WTC11 (cell line): Measurements from ENCODE around the gene FLT3LG.

ENCODE experiments used
- ATF2 ChIP-seq: sonication (generic); formaldehyde crosslinking; IDR thresholded peaks from 2 replicates; pipeline ENCODE4 v1.8.1; 2022; ENCODE audit warnings: low read depth, missing genetic modification reagents, borderline replicate concordance
- ATF3 ChIP-seq: sonication (generic); formaldehyde crosslinking; conservative IDR thresholded peaks from 2 replicates; pipeline ENCODE4 v1.8.1; 2022; ENCODE audit warnings: mild to moderate bottlenecking, missing genetic modification reagents
- ATF6 ChIP-seq: sonication (generic); formaldehyde crosslinking; IDR thresholded peaks from 2 replicates; pipeline ENCODE4 v1.8.1; 2023; ENCODE audit warnings: mild to moderate bottlenecking, missing genetic modification reagents
- CTCF ChIP-seq: fragments of 200-600 bp; IDR thresholded peaks from 2 replicates; pipeline ENCODE4 v1.8.0; 2022; ENCODE audit warnings: antibody characterized with exemption
- ESRRA ChIP-seq: sonication (generic); formaldehyde crosslinking; IDR thresholded peaks from 2 replicates; pipeline ENCODE4 v1.8.1; 2022; ENCODE audit warnings: mild to moderate bottlenecking, missing genetic modification reagents, borderline replicate concordance
- FOXK1 ChIP-seq: sonication (generic); formaldehyde crosslinking; IDR thresholded peaks from 2 replicates; pipeline ENCODE4 v1.8.0; 2022; ENCODE audit warnings: mild to moderate bottlenecking, moderate library complexity, missing genetic modification reagents
- NFATC4 ChIP-seq: fragments of 250-450 bp; sonication (Bioruptor Pico); IDR thresholded peaks from 2 replicates; pipeline ENCODE4 v1.9.0; 2021; ENCODE audit warnings: mild to moderate bottlenecking
- SMAD4 ChIP-seq: sonication (generic); formaldehyde crosslinking; IDR thresholded peaks from 2 replicates; pipeline ENCODE4 v1.8.0; 2022; ENCODE audit warnings: mild to moderate bottlenecking, missing genetic modification reagents
- SP1 ChIP-seq: sonication (generic); formaldehyde crosslinking; conservative IDR thresholded peaks from 2 replicates; pipeline ENCODE4 v1.8.1; 2022; ENCODE audit warnings: missing genetic modification reagents
- STAT6 ChIP-seq: sonication (generic); formaldehyde crosslinking; conservative IDR thresholded peaks from 2 replicates; pipeline ENCODE4 v1.8.1; 2023; ENCODE audit warnings: mild to moderate bottlenecking, low read depth, missing genetic modification reagents, moderate library complexity
- TCF7 ChIP-seq: sonication (generic); formaldehyde crosslinking; IDR thresholded peaks from 2 replicates; pipeline ENCODE4 v1.8.0; 2022; ENCODE audit warnings: mild to moderate bottlenecking, low read depth, missing genetic modification reagents, moderate library complexity
- ZNF281 ChIP-seq: sonication (generic); formaldehyde crosslinking; IDR thresholded peaks from 2 replicates; pipeline ENCODE4 v1.8.0; 2023; ENCODE audit warnings: mild to moderate bottlenecking, missing genetic modification reagents
- ZNF532 ChIP-seq: fragments of 250-450 bp; sonication (Bioruptor Pico); IDR thresholded peaks from 2 replicates; pipeline ENCODE4 v1.9.0; 2021; ENCODE audit warnings: mild to moderate bottlenecking, borderline replicate concordance

- no peak for TF ChIP-seq TCF7
- TF ChIP-seq ZNF281 (CRISPR knock-in tag), result no peak
- TF ChIP-seq ATF6 (CRISPR knock-in tag), result no peak
- no peak for TF ChIP-seq STAT6 (CRISPR knock-in tag)
- TF ChIP-seq CTCF, result no peak
- TF ChIP-seq ATF2 (CRISPR knock-in tag), result no peak
- TF ChIP-seq SP1 (CRISPR knock-in tag), result no peak
- TF ChIP-seq NFATC4 (CRISPR knock-in tag), result no peak
- TF ChIP-seq FOXK1 (CRISPR knock-in tag), result no peak
- no peak for TF ChIP-seq ATF3 (CRISPR knock-in tag)
- no peak for TF ChIP-seq ESRRA (CRISPR knock-in tag)
- TF ChIP-seq SMAD4 (CRISPR knock-in tag), result no peak
- TF ChIP-seq ZNF532 (CRISPR knock-in tag), result no peak
These were observed 17.2 kb downstream of the FLT3LG start for GRCh38 chr19:49491030-49491803.
